NT2/D1 (cell line): ENCODE data around the gene AGBL4.

Source experiments
- DNase-seq: peaks from one replicate; pipeline ENCODE4 v3.0.0-alpha.2; 2011; ENCODE audit warnings: low read depth, low spot score
- H3K27me3 ChIP-seq: 2 replicates; pipeline ENCODE4 v1.6.0; 2011; ENCODE audit warnings: mild to moderate bottlenecking; ENCODE audit not compliant: insufficient read length, insufficient read depth
- H3K36me3 ChIP-seq: 2 replicates; pipeline ENCODE4 v1.6.1; 2011; ENCODE audit warnings: mild to moderate bottlenecking, low read length, mixed read lengths; ENCODE audit not compliant: insufficient read depth, insufficient read length
- H3K4me1 ChIP-seq: 2 replicates; pipeline ENCODE4 v1.5.1; 2011; ENCODE audit not compliant: insufficient read depth, insufficient read length
- H3K4me3 ChIP-seq: 2 replicates; pipeline ENCODE4 v1.5.1; 2011; ENCODE audit warnings: low read depth; ENCODE audit not compliant: insufficient read length
- H3K9ac ChIP-seq: 2 replicates; pipeline ENCODE4 v1.6.0; 2011; ENCODE audit warnings: low read depth; ENCODE audit not compliant: insufficient read length
- H3K9me3 ChIP-seq: 2 replicates; pipeline ENCODE4 v1.5.1; 2011; ENCODE audit warnings: mild to moderate bottlenecking, low read length; ENCODE audit not compliant: insufficient read depth
- SUZ12 ChIP-seq: IDR thresholded peaks from 2 replicates; pipeline ENCODE4 v1.6.1; 2011; ENCODE audit not compliant: insufficient read length, insufficient read depth; ENCODE audit errors: extremely low read depth
- YY1 ChIP-seq: IDR thresholded peaks from 2 replicates; pipeline ENCODE4 v1.6.1; 2011; ENCODE audit not compliant: insufficient read length, insufficient read depth
- ZNF274 ChIP-seq: IDR thresholded peaks from 2 replicates; pipeline ENCODE4 v1.6.1; 2011; ENCODE audit warnings: mild to moderate bottlenecking, low read depth, low read length

Gene AGBL4

DNA sequence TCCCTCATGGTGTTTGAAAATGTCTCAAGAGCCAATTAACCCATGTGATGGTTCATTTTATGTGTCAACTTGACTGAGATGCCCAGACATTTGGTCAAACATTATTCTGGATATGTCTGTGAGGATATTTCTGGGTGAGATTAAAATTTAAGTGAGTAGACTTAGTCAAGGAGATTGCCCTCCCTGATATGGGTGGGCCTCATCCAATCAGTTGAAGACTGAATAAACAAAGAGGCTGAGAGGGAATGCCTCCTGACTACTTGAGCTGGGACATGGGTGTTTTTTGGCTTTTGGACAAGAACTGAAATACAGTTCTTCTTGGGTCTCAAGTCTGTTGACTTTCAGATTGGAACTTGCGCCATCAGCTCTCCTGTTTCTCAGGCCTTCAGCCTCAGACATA is 1462.3 kb downstream of the AGBL4 start:
- Histone ChIP-seq H3K4me1 (no peaks in the 10 kb centered on the region), H3K27me3 (peaks cover 3% of the 10 kb centered on the region), H3K9ac (no peak overlapping the region), H3K4me3 (no peak overlapping the region), H3K9me3 (no peaks in the 10 kb centered on the region), H3K36me3 (no peaks in the 10 kb centered on the region)
- no peak for TF ChIP-seq SUZ12
- no peak for TF ChIP-seq ZNF274
- no peak for TF ChIP-seq YY1
- no peak for DNase-seq

GRCh38 chr1:48560577-48560976 is 1463.2 kb downstream of the AGBL4 start:
- Histone ChIP-seq H3K4me1 (no peaks in the 10 kb centered on the region), H3K27me3 (peaks cover 3% of the 10 kb centered on the region), H3K9me3 (no peaks in the 10 kb centered on the region), H3K9ac (no peak overlapping the region), H3K36me3 (no peaks in the 10 kb centered on the region), H3K4me3 (no peak overlapping the region)
- TF ChIP-seq SUZ12 (no peak), YY1 (no peak), ZNF274 (no peak)
- no peak for DNase-seq

GRCh38 chr1:48560116-48560515 is 1463.6 kb downstream of the AGBL4 start:
- no peak for TF ChIP-seq SUZ12
- TF ChIP-seq ZNF274, result no peak
- no peak for TF ChIP-seq YY1
- H3K9ac ChIP-seq, result no peak overlapping the region
- H3K4me3 ChIP-seq, result no peak overlapping the region
- H3K9me3 ChIP-seq, result no peaks in the 10 kb centered on the region
- no peak for DNase-seq
- H3K27me3 ChIP-seq, result peaks cover 3% of the 10 kb centered on the region
- H3K4me1 ChIP-seq, result no peaks in the 10 kb centered on the region
- H3K36me3 ChIP-seq, result no peaks in the 10 kb centered on the region

GRCh38 chr1:48558366-48558765 is 1465.4 kb downstream of the AGBL4 start:
- Histone ChIP-seq H3K4me1 (no peaks in the 10 kb centered on the region), H3K27me3 (peaks cover 3% of the 10 kb centered on the region), H3K36me3 (no peaks in the 10 kb centered on the region), H3K4me3 (no peak overlapping the region), H3K9ac (no peak overlapping the region), H3K9me3 (no peaks in the 10 kb centered on the region)
- no peak for DNase-seq
- no peak for TF ChIP-seq ZNF274
- TF ChIP-seq YY1, result no peak
- TF ChIP-seq SUZ12, result no peak

- H3K27me3 ChIP-seq, result peaks cover 3% of the 10 kb centered on the region
- no peak overlapping the region for H3K4me3 ChIP-seq
- TF ChIP-seq SUZ12 (no peak), ZNF274 (no peak), YY1 (no peak)
- H3K9me3 ChIP-seq, result no peaks in the 10 kb centered on the region
- no peak overlapping the region for H3K9ac ChIP-seq
- no peak for DNase-seq
- H3K4me1 ChIP-seq, result no peaks in the 10 kb centered on the region
- H3K36me3 ChIP-seq, result no peaks in the 10 kb centered on the region
Observed at GRCh38 chr1:48556186-48556850, 1467.4 kb downstream of the AGBL4 start.

DNA sequence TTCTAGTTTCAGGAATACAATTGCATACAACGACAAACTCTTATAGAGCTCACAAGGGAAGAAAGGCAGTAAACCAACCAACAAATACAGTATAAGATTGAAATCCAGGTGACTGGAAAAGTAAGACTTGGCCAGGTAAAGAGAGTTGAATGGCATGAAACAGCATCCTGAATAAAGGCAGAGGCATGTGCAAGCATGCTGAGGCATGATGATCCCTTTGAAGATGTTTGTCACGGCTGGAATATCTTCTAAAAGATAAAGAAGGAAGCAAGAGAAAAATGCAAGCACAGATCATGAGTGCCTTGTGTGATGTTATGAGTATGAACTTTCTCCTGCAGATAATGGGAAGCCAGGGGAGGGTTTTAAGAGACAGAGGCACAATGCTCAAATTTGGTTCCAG is 1468.5 kb downstream of the AGBL4 start:
- no peaks in the 10 kb centered on the region for H3K9me3 ChIP-seq
- H3K4me1 ChIP-seq, result no peaks in the 10 kb centered on the region
- peaks cover 3% of the 10 kb centered on the region for H3K27me3 ChIP-seq
- DNase-seq, result no peak
- TF ChIP-seq YY1, result no peak
- no peak for TF ChIP-seq ZNF274
- no peak for TF ChIP-seq SUZ12
- H3K9ac ChIP-seq, result no peak overlapping the region
- H3K4me3 ChIP-seq, result no peak overlapping the region
- H3K36me3 ChIP-seq, result no peaks in the 10 kb centered on the region

GRCh38 chr1:48552903-48553606 is 1470.7 kb downstream of the AGBL4 start:
- Histone ChIP-seq H3K4me1 (no peaks in the 10 kb centered on the region), H3K27me3 (no peaks in the 10 kb centered on the region), H3K36me3 (no peaks in the 10 kb centered on the region), H3K9ac (no peak overlapping the region), H3K4me3 (no peak overlapping the region), H3K9me3 (no peaks in the 10 kb centered on the region)
- TF ChIP-seq ZNF274 (no peak), SUZ12 (no peak), YY1 (no peak)
- no peak for DNase-seq
